ENCODE results near the gene COQ7.

The COQ7 gene

GRCh38 chr16:19090916-19091315 lies 23.5 kb downstream of the COQ7 start:
- in situ Hi-C loops (cut with MboI; ENCODE audit: low sequenced_read_pairs) = no loop called here
- Histone ChIP-seq H3K9me3 (no peaks in the 10 kb centered on the region), H3K27me3 (ENCODE audit: low read depth) (peaks cover 5% of the 10 kb centered on the region; the same call in 1 of the 2 replicates), H3K4me3 (no peak overlapping the region), H3K4me1 (peaks cover 5% of the 10 kb centered on the region; the same call in 1 of the 2 replicates), H3K36me3 (replicated peaks) (no peaks in the 10 kb centered on the region)
- no peak for DNase-seq (ENCODE audit: low spot score in 2 of 2)

DNA sequence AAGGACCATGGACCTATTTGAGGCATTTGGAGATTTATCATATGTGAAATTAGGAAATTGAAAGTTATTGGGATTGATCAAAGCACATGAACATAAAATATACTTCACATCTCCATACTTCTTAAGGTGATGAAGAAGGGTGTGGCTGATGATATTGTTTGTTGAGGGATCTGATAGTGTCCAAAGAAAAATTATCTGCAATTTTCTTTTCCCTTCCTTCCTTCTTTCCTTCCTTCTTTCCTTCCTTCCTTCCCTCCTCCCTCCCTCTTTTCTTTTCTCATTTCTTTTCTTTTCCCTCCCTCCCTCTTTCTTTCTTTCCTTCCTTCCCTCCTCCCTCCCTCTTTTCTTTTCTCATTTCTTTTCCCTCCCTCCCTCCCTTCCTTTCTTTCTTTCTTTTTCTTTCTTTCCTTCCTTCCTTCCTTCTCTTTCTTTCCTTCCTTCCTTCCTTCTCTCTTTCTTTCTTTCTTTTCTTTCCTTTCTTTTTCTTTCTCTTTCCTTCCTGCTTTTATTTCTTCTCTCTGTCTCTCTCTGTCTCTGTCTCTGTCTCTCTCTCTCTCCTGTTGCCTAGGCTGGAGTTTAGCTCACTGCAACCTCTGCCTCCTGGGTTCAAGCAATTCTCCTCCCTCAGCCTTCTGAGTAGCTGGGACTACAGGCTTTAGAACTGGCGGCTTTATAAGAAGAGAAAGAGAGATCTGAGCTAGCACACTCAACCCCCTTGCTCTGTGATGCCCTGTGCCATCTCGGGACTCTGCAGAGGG lies 25.4 kb downstream of the COQ7 start:
- peaks cover 5% of the 10 kb centered on the region; the same call in 1 of the 2 replicates for H3K27me3 ChIP-seq (ENCODE audit: low read depth)
- DNase-seq (ENCODE audit: low spot score in 2 of 2) = no peak
- H3K4me3 ChIP-seq = no peak overlapping the region
- no peaks in the 10 kb centered on the region for H3K36me3 ChIP-seq (replicated peaks)
- no peaks in the 10 kb centered on the region for H3K9me3 ChIP-seq
- H3K4me1 ChIP-seq = no peaks in the 10 kb centered on the region
- in situ Hi-C loops (cut with MboI; ENCODE audit: low sequenced_read_pairs) = no loop called here

- no peaks in the 10 kb centered on the region for H3K4me1 ChIP-seq
- H3K27me3 ChIP-seq (ENCODE audit: low read depth) = peaks cover 5% of the 10 kb centered on the region; the same call in 1 of the 2 replicates
- no peak overlapping the region for H3K4me3 ChIP-seq
- in situ Hi-C loops (cut with MboI; ENCODE audit: low sequenced_read_pairs) = no loop called here
- no peaks in the 10 kb centered on the region for H3K36me3 ChIP-seq (replicated peaks)
- no peak for DNase-seq (ENCODE audit: low spot score in 2 of 2)
- H3K9me3 ChIP-seq = 0 out of 2 replicates have a peak, but pooled peaks cover 2% of the 10 kb centered on the region
These were observed 26.5 kb downstream of the COQ7 start for GRCh38 chr16:19093631-19094541.

- Histone ChIP-seq H3K36me3 (replicated peaks) (no peaks in the 10 kb centered on the region), H3K4me1 (no peaks in the 10 kb centered on the region), H3K9me3 (0 out of 2 replicates have a peak, but pooled peaks cover 2% of the 10 kb centered on the region), H3K4me3 (no peak overlapping the region), H3K27me3 (ENCODE audit: low read depth) (peaks cover 5% of the 10 kb centered on the region; the same call in 1 of the 2 replicates)
- in situ Hi-C loops (cut with MboI; ENCODE audit: low sequenced_read_pairs) = no loop called here
- DNase-seq (ENCODE audit: low spot score in 2 of 2) = no peak
These were observed 27.3 kb downstream of the COQ7 start for GRCh38 chr16:19094542-19095365.

- Histone ChIP-seq H3K27me3 (ENCODE audit: low read depth) (peaks cover 5% of the 10 kb centered on the region; the same call in 1 of the 2 replicates), H3K36me3 (replicated peaks) (no peaks in the 10 kb centered on the region), H3K4me1 (no peaks in the 10 kb centered on the region), H3K9me3 (0 out of 2 replicates have a peak, but pooled peaks cover 2% of the 10 kb centered on the region), H3K4me3 (no peak overlapping the region)
- no peak for DNase-seq (ENCODE audit: low spot score in 2 of 2)
- in situ Hi-C loops (cut with MboI; ENCODE audit: low sequenced_read_pairs) = no loop called here
These were observed 28.2 kb downstream of the COQ7 start for GRCh38 chr16:19095654-19096053.

- Histone ChIP-seq H3K36me3 (replicated peaks) (no peaks in the 10 kb centered on the region), H3K4me1 (no peaks in the 10 kb centered on the region), H3K4me3 (no peak overlapping the region), H3K27me3 (ENCODE audit: low read depth) (no peaks in the 10 kb centered on the region), H3K9me3 (0 out of 2 replicates have a peak, but pooled peaks cover 2% of the 10 kb centered on the region)
- in situ Hi-C loops (cut with MboI; ENCODE audit: low sequenced_read_pairs) = no loop called here
- no peak for DNase-seq (ENCODE audit: low spot score in 2 of 2)
These were observed 30.8 kb downstream of the COQ7 start for GRCh38 chr16:19098173-19098572.

DNA sequence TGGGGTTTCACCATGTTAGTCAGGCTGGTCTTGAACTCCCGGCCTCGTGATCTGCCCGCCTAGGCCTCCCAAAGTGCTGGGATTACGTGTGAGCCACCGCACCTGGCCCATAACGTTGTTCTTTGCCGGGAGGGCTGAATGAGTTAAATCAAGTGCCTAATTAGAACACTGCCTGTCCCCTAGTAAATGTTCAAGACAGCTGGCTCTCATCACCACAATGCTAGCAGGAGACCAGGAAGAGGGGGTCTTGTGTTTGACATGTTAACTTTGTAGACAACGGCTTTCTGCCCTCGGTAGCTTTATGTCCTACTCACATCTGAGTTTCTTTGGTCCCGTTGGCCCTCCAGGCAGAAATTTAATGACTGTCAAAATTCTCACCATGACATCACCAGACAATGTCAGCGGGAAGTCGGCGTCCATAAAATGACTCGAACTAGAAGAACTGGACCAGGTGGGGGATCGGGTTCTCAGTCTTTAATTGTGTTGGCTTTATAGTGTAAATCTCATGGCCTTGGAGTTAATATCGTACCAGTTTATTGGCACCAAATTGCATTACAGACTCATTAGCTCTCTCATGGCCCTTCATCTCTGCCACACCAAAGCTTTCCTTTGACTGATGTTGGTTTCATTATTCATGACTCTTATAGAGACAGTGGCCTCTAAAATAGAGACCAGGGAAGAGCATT lies 34.9 kb downstream of the COQ7 start:
- Histone ChIP-seq H3K4me3 (no peak overlapping the region), H3K9me3 (0 out of 2 replicates have a peak, but pooled peaks cover 2% of the 10 kb centered on the region), H3K36me3 (replicated peaks) (no peaks in the 10 kb centered on the region), H3K27me3 (ENCODE audit: low read depth) (no peaks in the 10 kb centered on the region), H3K4me1 (peaks cover 8% of the 10 kb centered on the region)
- no peak for DNase-seq (ENCODE audit: low spot score in 2 of 2)
- in situ Hi-C loops (cut with MboI; ENCODE audit: low sequenced_read_pairs) = no loop called here

DNA sequence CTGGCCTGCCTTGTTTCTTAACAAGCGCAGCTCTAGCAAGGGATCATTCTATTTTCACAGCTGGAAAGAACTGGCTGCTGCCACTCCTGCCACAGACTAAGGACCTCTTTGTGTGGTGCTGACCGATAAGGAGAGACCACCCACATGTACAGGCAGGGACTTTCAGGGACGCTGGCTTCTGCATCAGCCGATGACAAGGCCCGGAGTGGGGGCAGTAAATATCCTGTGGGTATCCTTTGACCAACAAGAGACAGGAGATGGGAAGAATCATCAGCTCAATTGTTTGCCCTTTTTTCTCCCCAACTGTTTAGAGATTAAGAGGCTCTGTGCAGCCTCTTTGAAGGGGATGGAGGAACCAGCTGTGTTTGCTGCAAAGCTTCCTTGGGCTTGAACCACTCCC lies 37.2 kb downstream of the COQ7 start:
- in situ Hi-C loops (cut with MboI; ENCODE audit: low sequenced_read_pairs) = no loop called here
- no peaks in the 10 kb centered on the region for H3K36me3 ChIP-seq (replicated peaks)
- no peak for DNase-seq (ENCODE audit: low spot score in 2 of 2)
- no peaks in the 10 kb centered on the region for H3K9me3 ChIP-seq
- peaks cover 8% of the 10 kb centered on the region for H3K4me1 ChIP-seq
- no peak overlapping the region for H3K4me3 ChIP-seq
- no peaks in the 10 kb centered on the region for H3K27me3 ChIP-seq (ENCODE audit: low read depth)

GRCh38 chr16:19105131-19105530 lies 37.7 kb downstream of the COQ7 start:
- H3K36me3 ChIP-seq (replicated peaks) = no peaks in the 10 kb centered on the region
- no peaks in the 10 kb centered on the region for H3K9me3 ChIP-seq
- H3K4me1 ChIP-seq = peaks cover 8% of the 10 kb centered on the region
- in situ Hi-C loops (cut with MboI; ENCODE audit: low sequenced_read_pairs) = no loop called here
- H3K4me3 ChIP-seq = no peak overlapping the region
- H3K27me3 ChIP-seq (ENCODE audit: low read depth) = no peaks in the 10 kb centered on the region
- no peak for DNase-seq (ENCODE audit: low spot score in 2 of 2)

GRCh38 chr16:19105891-19106624 lies 38.6 kb downstream of the COQ7 start:
- Histone ChIP-seq H3K4me1 (peaks cover 8% of the 10 kb centered on the region), H3K27me3 (ENCODE audit: low read depth) (no peaks in the 10 kb centered on the region), H3K4me3 (no peak overlapping the region), H3K9me3 (no peaks in the 10 kb centered on the region), H3K36me3 (replicated peaks) (no peaks in the 10 kb centered on the region)
- in situ Hi-C loops (cut with MboI; ENCODE audit: low sequenced_read_pairs) = no loop called here
- DNase-seq (ENCODE audit: low spot score in 2 of 2) = peak in 1 of 2 experiments; percentile 48

- no peak for DNase-seq (ENCODE audit: low spot score in 2 of 2)
- Histone ChIP-seq H3K4me3 (no peak overlapping the region), H3K36me3 (replicated peaks) (no peaks in the 10 kb centered on the region), H3K4me1 (peaks cover 8% of the 10 kb centered on the region), H3K27me3 (ENCODE audit: low read depth) (no peaks in the 10 kb centered on the region), H3K9me3 (no peaks in the 10 kb centered on the region)
- in situ Hi-C loops (cut with MboI; ENCODE audit: low sequenced_read_pairs) = no loop called here
These were observed 39.2 kb downstream of the COQ7 start for GRCh38 chr16:19106625-19107020.

DNA sequence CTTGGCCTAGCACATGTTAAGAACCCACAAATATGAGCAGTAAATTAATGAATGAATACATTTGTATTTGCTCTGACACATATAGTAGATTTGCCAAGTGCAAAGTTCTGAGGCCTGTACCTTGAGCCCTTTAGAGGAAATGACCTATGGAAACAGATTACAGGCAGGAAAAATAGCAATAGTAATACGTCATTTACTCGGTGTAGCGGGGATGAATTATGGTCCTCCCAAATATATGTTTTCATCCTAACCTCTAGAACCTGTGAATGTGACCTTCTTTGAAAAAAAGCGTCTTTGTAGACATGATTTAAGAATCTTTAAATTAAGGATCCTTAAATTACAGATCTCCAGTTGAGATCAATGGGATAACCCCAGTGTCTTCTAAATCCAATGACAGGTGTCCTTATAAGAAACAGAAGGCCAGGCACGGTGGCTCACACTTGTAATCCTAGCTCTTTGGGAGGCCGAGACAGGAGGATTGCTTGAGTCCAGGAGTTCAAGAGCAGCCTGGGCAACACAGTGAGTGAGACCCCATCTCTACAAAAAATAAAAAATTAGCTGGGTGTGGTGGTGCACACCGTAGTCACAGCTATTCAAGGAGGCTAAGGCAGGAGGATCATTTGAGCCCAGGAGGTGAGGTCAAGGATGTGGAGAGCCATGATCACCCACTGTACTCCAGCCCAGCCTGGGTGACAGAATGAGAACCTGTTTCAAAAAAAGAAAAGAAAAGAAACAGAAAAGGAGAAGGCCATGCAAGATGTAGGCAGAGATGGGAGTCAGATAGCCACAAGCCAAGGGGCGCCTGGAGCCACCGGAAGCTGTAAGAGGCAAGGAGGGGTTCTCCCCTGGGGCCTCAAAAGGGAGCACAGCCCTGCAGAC lies 41.2 kb downstream of the COQ7 start:
- Histone ChIP-seq H3K36me3 (replicated peaks) (no peaks in the 10 kb centered on the region), H3K27me3 (ENCODE audit: low read depth) (no peaks in the 10 kb centered on the region), H3K9me3 (no peaks in the 10 kb centered on the region), H3K4me3 (no peak overlapping the region), H3K4me1 (peaks cover 12% of the 10 kb centered on the region)
- in situ Hi-C loops (cut with MboI; ENCODE audit: low sequenced_read_pairs) = no loop called here
- no peak for DNase-seq (ENCODE audit: low spot score in 2 of 2)

All from HAP-1 (cell line).